ENCODE measurements around the gene CAPN14.

CAPN14 gene

GRCh38 chr2:31138037-31138962 is 79.0 kb downstream of the CAPN14 start, which contains the start of gene GALNT14:
Gene GALNT14 (minus strand): TSS chr2:31138440. CDS start chr2:31138086, 354 bp downstream.
- DNase-seq, result peak in 1 of 2 donors; percentile 3

- no peak for DNase-seq
Observed at GRCh38 chr2:31137211-31138036, 79.9 kb downstream of the CAPN14 start.

- DNase-seq, result no peak
Observed at GRCh38 chr2:31136732-31137131, 80.6 kb downstream of the CAPN14 start.

GRCh38 chr2:31136000-31136399 is 81.3 kb downstream of the CAPN14 start:
- no peak for DNase-seq

GRCh38 chr2:31134480-31134879 is 82.8 kb downstream of the CAPN14 start:
- DNase-seq, result no peak

GRCh38 chr2:31132786-31133185 is 84.5 kb downstream of the CAPN14 start:
- no peak for DNase-seq

- DNase-seq, result no peak
Observed at GRCh38 chr2:31131871-31132270, 85.4 kb downstream of the CAPN14 start.

GRCh38 chr2:31129375-31130171 is 87.7 kb downstream of the CAPN14 start:
- no peak for DNase-seq

GRCh38 chr2:31127931-31128330 is 89.4 kb downstream of the CAPN14 start:
- no peak for DNase-seq

- no peak for DNase-seq
Observed at GRCh38 chr2:31125918-31126695, 91.2 kb downstream of the CAPN14 start.

GRCh38 chr2:31124904-31125303 is 92.4 kb downstream of the CAPN14 start:
- no peak for DNase-seq
